ENCODE results near the gene ZFHX2.

ZFHX2 gene

DNA sequence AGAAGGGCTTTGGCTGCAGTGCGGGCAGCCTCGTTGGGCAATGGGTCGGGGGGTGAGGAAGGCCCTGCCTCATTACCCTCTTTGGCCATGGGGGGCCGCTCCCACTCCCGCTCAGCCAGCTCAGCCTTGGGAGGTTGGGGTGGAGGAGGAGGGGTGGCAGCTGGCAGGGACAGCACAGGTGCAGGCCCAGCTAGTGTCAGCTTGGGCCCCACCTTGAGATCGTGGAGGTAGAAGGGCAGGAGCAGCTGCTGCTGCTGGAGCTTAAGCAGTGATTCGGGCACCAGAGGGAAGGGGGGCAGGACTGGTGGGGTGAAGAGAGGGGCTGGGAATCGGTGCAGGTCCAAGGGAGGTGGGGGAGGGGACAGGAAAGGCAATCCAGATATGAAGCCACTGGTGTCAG, 26.0 kb downstream of the ZFHX2 start:
- Histone ChIP-seq H3K9ac (ENCODE audit: low read depth, low read length) (no peak overlapping the region), H3K4me3 (ENCODE audit: low read depth, low read length) (no peak overlapping the region), H3K36me3 (ENCODE audit: control insufficient read depth, insufficient read depth, low read length) (peaks cover 63% of the 10 kb centered on the region), H3K27me3 (ENCODE audit: control insufficient read depth, insufficient read depth, low read length) (no peaks in the 10 kb centered on the region), H3K4me1 (ENCODE audit: control insufficient read depth, insufficient read depth, low read length) (peaks cover 9% of the 10 kb centered on the region; the same call in 1 of the 2 replicates), H3K9me3 (ENCODE audit: control insufficient read depth, insufficient read depth, low read length) (no peaks in the 10 kb centered on the region), H3K27ac (ENCODE audit: low read depth, low read length) (no peak overlapping the region)

DNA sequence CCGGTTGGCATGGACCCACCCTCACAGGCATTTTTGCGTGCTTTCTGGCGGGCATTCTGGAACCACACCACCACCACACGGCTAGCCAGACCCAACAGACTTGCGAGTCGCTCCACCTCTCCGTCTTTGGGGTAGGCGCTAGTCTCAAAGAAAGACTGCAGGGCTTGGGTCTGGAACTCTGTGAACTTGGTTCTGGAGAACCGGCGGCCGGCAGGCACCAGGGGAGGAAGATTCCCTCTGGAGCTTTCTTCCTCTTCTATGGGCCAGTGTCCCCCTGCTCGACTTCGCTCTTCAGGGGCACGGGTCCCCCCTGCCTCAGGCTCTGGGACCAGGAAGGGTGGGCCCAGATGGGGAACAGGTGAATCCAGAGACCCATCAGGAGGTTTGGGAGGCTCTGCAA, 26.6 kb downstream of the ZFHX2 start:
- Histone ChIP-seq H3K9me3 (ENCODE audit: control insufficient read depth, insufficient read depth, low read length) (no peaks in the 10 kb centered on the region), H3K27me3 (ENCODE audit: control insufficient read depth, insufficient read depth, low read length) (no peaks in the 10 kb centered on the region), H3K9ac (ENCODE audit: low read depth, low read length) (no peak overlapping the region), H3K4me1 (ENCODE audit: control insufficient read depth, insufficient read depth, low read length) (peaks cover 14% of the 10 kb centered on the region; the same call in 1 of the 2 replicates), H3K4me3 (ENCODE audit: low read depth, low read length) (no peak overlapping the region), H3K27ac (ENCODE audit: low read depth, low read length) (no peak overlapping the region), H3K36me3 (ENCODE audit: control insufficient read depth, insufficient read depth, low read length) (peaks cover 57% of the 10 kb centered on the region)

DNA sequence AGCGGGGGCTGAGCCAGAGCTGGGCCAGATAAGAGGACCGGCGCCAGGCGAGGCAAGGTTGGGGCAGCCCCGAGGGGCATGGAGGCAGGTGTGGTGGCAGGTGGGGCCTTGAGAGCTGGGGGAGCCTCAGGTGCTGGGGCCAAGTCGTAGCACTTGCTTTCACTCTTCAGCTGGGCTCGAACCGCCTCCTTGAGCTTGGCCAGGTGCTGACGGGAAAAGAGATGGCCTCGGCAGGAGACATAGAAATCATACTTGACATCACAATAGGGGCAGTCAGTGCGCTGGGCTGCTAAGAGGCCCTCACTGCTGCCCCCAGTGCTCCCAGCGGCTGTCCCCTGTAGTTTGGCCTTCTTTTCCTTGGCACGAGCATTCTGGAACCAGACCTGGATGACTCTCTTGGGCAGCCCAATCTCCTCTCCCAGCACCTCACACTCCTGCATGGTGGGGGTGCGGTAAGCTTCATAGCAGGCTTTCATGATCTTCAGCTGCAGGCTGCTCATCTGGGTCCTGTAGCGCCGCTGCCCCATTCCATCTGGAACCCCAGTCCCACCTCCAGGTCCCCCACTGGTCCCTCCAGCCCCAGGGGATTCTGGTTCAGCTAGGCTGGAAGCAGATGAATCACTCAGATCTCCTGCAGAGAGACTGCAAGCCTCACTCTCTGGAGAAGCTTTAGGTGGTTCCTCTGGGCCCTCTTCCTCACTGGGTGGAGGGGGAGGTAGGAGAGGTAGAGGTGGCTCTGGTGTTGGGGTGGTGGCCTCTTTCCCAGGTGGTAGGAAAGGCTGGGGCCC, 28.1 kb downstream of the ZFHX2 start:
- peaks cover 25% of the 10 kb centered on the region for H3K4me1 ChIP-seq (ENCODE audit: control insufficient read depth, insufficient read depth, low read length)
- no peaks in the 10 kb centered on the region for H3K9me3 ChIP-seq (ENCODE audit: control insufficient read depth, insufficient read depth, low read length)
- no peak overlapping the region for H3K4me3 ChIP-seq (ENCODE audit: low read depth, low read length)
- no peaks in the 10 kb centered on the region for H3K27me3 ChIP-seq (ENCODE audit: control insufficient read depth, insufficient read depth, low read length)
- H3K9ac ChIP-seq (ENCODE audit: low read depth, low read length): no peak overlapping the region
- no peak overlapping the region for H3K27ac ChIP-seq (ENCODE audit: low read depth, low read length)
- peaks cover 44% of the 10 kb centered on the region for H3K36me3 ChIP-seq (ENCODE audit: control insufficient read depth, insufficient read depth, low read length)

DNA sequence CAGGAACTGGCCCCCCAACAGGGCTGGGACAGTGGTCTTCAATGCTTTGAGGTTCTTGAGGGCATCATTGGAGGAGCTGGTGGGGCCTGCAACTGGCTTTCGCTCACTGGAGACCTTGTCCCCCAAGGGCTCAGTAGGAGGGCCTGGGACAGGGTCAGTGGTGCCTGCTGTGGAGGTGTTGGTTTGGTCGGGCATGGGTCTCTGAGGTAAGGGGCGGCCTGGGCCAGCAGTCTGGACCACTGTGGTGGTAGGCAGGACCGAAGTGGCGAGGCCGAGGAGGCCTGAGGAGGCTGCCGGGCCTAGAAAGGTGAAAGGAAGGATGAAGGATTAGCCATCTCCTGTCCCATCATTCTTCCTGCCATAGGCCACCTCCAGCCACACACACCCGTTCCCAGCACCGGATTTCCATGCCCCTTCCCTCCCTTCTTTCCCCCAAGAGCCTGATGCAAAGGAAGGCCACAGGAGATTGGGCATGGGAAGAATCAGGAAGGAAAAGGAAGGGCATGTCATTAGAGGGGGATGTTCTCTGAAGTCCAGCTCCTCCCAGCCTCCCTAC, 28.8 kb downstream of the ZFHX2 start:
- H3K27me3 ChIP-seq (ENCODE audit: control insufficient read depth, insufficient read depth, low read length): no peaks in the 10 kb centered on the region
- no peak overlapping the region for H3K9ac ChIP-seq (ENCODE audit: low read depth, low read length)
- H3K9me3 ChIP-seq (ENCODE audit: control insufficient read depth, insufficient read depth, low read length): no peaks in the 10 kb centered on the region
- no peak overlapping the region for H3K4me3 ChIP-seq (ENCODE audit: low read depth, low read length)
- H3K27ac ChIP-seq (ENCODE audit: low read depth, low read length): no peak overlapping the region
- peaks cover 38% of the 10 kb centered on the region for H3K36me3 ChIP-seq (ENCODE audit: control insufficient read depth, insufficient read depth, low read length)
- H3K4me1 ChIP-seq (ENCODE audit: control insufficient read depth, insufficient read depth, low read length): peaks cover 28% of the 10 kb centered on the region

DNA sequence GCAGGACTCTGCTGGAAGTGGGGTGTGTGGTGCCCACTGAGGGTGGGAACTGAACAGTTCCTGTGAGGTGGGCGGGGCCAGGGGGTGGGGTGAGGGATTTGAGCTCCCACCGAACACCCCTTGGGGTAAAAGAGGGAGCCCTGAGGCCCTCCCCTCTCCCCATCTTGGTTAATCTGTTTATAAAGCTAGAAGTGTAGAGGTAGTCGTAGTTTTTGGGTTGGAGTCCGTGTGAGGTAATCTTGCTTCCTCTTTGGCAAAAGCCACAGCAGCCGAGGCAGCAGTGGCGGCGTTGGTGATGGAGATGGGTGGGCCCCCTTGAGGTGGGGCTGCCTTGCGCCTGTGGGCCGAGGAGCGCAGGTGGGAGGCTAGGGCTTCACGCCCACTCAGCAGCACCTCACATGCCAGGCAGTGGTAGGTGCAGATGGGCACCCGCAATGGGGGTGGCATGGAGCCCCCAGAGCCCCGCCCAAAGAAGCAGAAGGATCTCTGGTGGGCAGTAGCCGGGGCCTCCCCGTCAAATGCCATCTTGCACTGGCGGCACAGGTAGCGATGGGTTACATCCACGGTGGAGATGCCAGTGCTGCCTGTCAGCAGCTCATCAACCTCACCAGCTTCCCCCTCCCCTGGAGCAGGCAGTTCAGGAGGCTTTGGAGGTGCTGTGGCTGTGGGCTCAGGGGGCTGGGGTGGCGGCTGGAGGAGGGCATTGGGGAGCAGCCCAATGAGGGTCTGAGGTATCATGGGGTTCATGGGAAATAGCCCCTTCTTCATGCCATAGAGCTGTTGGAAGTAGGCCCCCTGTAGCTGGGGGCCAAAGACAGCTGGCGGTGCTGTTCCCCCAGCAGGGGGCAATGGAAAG, 29.6 kb downstream of the ZFHX2 start:
- Histone ChIP-seq H3K4me1 (ENCODE audit: control insufficient read depth, insufficient read depth, low read length) (peaks cover 28% of the 10 kb centered on the region), H3K9me3 (ENCODE audit: control insufficient read depth, insufficient read depth, low read length) (no peaks in the 10 kb centered on the region)

DNA sequence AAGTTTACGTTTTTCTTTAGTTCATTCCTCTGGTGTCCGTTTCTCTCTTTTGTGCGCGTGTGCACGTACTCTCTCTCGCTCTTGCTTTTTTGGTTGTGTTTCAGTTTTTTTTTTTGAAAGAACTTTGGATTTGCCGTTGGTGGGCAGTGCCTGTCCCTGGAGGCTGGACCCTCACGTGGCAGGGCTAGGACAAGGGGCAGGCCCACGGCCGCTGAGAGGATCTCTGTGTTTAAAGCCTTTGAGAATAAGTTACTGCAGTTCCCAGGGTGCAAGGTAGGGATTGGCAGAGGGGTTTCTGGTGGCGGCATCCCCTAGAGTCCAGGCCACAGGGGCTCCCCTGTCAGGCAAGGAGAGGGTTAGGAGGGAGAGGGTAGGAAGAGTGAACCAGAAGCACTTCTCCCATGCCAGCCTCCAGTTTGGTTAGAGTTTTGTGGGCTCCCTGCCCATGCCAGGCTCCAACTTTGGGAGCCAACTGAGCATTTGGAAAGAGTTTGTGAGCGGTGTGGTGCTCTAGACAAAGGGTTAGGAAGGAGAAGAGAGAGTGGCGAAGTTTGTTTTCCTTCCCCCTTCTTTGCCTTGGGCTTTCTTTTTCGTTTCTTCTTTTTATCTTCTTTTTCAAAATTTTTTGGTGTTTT, 30.5 kb downstream of the ZFHX2 start:
- peaks cover 28% of the 10 kb centered on the region for H3K4me1 ChIP-seq (ENCODE audit: control insufficient read depth, insufficient read depth, low read length)

More for the DNA sequence above, 29.6 kb downstream of the ZFHX2 start:
- Histone ChIP-seq H3K27ac (ENCODE audit: low read depth, low read length) (no peak overlapping the region), H3K9ac (ENCODE audit: low read depth, low read length) (no peak overlapping the region), H3K4me3 (ENCODE audit: low read depth, low read length) (no peak overlapping the region), H3K27me3 (ENCODE audit: control insufficient read depth, insufficient read depth, low read length) (no peaks in the 10 kb centered on the region), H3K36me3 (ENCODE audit: control insufficient read depth, insufficient read depth, low read length) (peaks cover 32% of the 10 kb centered on the region)

DNA sequence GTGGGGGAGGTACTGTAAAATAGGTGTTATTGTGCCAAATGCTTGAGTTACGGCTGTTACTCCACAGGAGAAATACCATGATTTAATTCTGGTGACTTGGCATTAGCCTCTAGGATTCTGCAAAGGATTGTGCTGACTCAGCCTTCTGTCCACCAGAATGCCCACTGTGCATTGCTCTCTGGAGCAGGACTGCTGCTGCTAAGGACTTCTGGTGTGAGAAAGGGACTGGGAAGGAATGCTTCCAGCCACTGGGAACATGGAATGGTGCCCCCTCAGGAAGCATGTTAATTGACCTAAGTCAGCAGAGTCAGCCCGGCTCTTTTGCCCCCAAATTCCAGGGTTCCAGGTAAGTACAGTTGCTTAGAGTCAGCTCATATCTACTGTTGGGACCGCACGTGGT, 32.9 kb downstream of the ZFHX2 start:
- Histone ChIP-seq H3K36me3 (ENCODE audit: control insufficient read depth, insufficient read depth, low read length) (peaks cover 8% of the 10 kb centered on the region; the same call in 1 of the 2 replicates), H3K4me3 (ENCODE audit: low read depth, low read length) (no peak overlapping the region), H3K27me3 (ENCODE audit: control insufficient read depth, insufficient read depth, low read length) (no peaks in the 10 kb centered on the region), H3K9ac (ENCODE audit: low read depth, low read length) (no peak overlapping the region), H3K9me3 (ENCODE audit: control insufficient read depth, insufficient read depth, low read length) (no peaks in the 10 kb centered on the region), H3K4me1 (ENCODE audit: control insufficient read depth, insufficient read depth, low read length) (peaks cover 28% of the 10 kb centered on the region), H3K27ac (ENCODE audit: low read depth, low read length) (peak overlapping the region; percentile 37)

More for the DNA sequence above, 30.5 kb downstream of the ZFHX2 start:
- H3K36me3 ChIP-seq (ENCODE audit: control insufficient read depth, insufficient read depth, low read length): peaks cover 22% of the 10 kb centered on the region
- no peaks in the 10 kb centered on the region for H3K9me3 ChIP-seq (ENCODE audit: control insufficient read depth, insufficient read depth, low read length)
- H3K4me3 ChIP-seq (ENCODE audit: low read depth, low read length): no peak overlapping the region
- no peak overlapping the region for H3K9ac ChIP-seq (ENCODE audit: low read depth, low read length)
- H3K27me3 ChIP-seq (ENCODE audit: control insufficient read depth, insufficient read depth, low read length): no peaks in the 10 kb centered on the region
- H3K27ac ChIP-seq (ENCODE audit: low read depth, low read length): no peak overlapping the region

DNA sequence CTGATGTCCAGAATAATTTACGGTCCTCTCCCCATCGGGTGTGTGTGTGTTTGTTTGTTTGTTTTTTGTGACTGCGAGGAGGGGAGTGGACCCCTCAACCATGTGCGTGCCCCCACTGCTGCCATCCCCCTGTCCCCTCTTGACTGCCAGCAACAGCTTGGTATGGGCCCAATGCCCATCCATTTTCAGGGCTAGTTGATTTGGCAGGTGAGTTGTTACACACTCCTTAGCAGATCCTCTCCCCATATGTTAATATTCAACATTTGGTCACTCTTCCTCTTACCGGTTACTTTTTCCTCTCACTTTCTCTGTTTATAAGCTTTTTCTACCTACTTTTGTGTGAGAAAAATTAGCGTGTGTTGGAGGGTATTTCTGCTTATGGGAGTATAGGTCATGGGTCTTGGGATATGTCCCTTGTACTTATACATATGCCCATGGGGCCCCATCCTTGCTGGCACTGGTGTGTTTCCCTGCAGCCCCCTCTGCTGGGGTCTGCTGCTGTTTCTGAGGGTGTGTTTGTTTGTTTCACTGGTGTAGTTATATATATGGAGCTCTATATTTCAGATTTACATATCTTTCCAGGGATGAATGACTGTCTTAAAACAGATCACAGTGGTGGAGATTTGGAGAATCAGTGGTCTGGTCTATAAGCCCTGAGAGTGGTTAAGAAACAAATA, 33.8 kb downstream of the ZFHX2 start:
- Histone ChIP-seq H3K27ac (ENCODE audit: low read depth, low read length) (no peak overlapping the region), H3K36me3 (ENCODE audit: control insufficient read depth, insufficient read depth, low read length) (peaks cover 3% of the 10 kb centered on the region; the same call in 1 of the 2 replicates), H3K4me3 (ENCODE audit: low read depth, low read length) (no peak overlapping the region), H3K27me3 (ENCODE audit: control insufficient read depth, insufficient read depth, low read length) (no peaks in the 10 kb centered on the region), H3K4me1 (ENCODE audit: control insufficient read depth, insufficient read depth, low read length) (peaks cover 28% of the 10 kb centered on the region), H3K9ac (ENCODE audit: low read depth, low read length) (no peak overlapping the region), H3K9me3 (ENCODE audit: control insufficient read depth, insufficient read depth, low read length) (no peaks in the 10 kb centered on the region)

DNA sequence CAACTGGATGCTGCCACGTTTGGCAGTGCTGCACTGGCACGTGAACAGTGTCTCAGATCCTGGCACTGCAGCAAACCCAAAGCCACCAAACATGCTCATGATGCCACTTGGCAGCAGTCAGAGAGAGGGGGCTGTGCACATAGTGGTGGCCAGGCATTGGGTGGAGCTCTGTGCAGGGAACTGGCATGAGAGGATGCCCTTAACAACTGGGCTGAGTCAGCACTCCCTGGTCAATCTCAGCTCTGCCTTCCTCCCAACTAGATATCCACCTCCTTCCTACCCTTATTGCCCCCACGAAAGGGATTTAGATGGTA, 37.0 kb downstream of the ZFHX2 start:
- H3K9ac ChIP-seq (ENCODE audit: low read depth, low read length): no peak overlapping the region
- no peaks in the 10 kb centered on the region for H3K27me3 ChIP-seq (ENCODE audit: control insufficient read depth, insufficient read depth, low read length)
- H3K36me3 ChIP-seq (ENCODE audit: control insufficient read depth, insufficient read depth, low read length): no peaks in the 10 kb centered on the region
- H3K27ac ChIP-seq (ENCODE audit: low read depth, low read length): no peak overlapping the region
- H3K4me3 ChIP-seq (ENCODE audit: low read depth, low read length): no peak overlapping the region
- peaks cover 25% of the 10 kb centered on the region for H3K4me1 ChIP-seq (ENCODE audit: control insufficient read depth, insufficient read depth, low read length)
- H3K9me3 ChIP-seq (ENCODE audit: control insufficient read depth, insufficient read depth, low read length): no peaks in the 10 kb centered on the region

DNA sequence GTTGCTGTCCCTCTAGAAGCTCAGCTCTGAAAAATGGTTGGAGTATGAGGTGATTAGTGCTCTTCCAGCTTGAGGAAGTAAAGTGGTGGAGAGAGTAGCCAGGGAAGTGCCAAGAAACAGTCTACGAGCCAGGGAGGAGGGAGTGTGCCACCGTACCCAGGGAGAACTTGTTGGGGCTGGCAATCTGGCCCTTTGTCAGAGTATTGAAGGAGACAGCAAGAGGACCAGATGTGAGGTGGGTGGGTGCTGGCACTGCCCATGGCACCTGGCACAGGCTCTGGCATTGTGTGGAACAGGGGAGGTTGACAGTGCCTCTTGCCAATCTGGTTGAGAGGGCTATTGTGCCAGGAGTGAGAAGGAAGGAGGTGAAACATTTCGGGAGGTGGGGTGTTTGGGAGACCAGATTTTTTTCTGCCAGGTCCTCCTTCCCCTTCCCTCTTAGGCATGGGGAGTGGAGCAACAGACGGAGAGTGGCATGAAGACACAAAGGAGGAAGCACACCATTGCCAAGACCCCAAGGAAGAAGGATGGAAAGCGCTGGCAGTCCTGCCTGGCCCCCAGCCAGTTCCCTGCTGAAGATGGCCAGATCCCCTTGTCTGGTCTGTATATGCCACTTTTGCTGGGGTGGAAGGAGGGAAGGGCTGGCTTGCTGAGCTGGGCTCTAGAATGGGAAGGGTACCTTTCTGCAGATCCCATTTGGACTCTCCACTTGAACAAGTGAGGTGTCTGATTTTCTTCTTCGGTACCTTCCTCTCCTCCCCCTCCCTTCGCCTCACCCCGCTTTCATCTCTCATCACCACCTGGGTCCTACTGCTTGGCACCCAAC, 37.5 kb downstream of the ZFHX2 start:
- Histone ChIP-seq H3K9me3 (ENCODE audit: control insufficient read depth, insufficient read depth, low read length) (no peaks in the 10 kb centered on the region), H3K27ac (ENCODE audit: low read depth, low read length) (no peak overlapping the region), H3K4me1 (ENCODE audit: control insufficient read depth, insufficient read depth, low read length) (peaks cover 19% of the 10 kb centered on the region), H3K27me3 (ENCODE audit: control insufficient read depth, insufficient read depth, low read length) (no peaks in the 10 kb centered on the region), H3K4me3 (ENCODE audit: low read depth, low read length) (no peak overlapping the region), H3K36me3 (ENCODE audit: control insufficient read depth, insufficient read depth, low read length) (no peaks in the 10 kb centered on the region), H3K9ac (ENCODE audit: low read depth, low read length) (no peak overlapping the region)
